ENCODE data around the gene ZNF189.

DNA sequence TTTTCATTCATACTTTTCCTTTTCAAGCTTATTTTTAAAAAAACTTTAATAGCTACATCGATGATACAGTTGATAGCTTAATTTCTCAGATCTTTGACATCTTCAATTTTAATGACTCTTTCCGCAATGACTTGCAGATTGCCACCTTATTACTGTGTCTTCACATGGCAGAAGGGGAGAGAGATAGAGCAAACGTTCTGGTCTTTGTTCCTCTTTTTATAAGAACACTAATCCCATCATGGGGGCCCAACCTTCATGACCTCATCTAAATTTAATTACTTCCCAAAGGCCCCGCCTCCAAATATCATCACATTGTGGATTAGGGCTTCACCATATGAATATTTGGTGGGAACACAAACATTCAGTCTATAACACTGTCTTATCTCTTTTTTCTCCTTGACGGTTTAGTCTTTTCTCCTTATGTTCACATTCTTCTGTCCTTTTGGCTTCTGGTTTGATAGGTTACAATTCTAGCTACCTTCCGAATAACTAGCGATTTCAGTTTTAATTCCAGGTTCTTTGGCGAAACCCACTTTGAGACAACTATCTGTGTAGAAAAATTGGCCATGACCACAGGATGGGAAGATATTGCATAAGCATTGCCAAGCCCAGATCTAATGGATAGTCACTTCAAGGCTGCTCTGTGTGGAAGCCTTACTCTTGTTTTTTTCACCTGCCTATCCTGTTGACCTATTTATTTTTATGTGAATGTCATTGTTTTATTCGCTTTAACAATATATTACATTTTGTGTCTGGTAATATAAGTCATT is 5.0 kb downstream of the ZNF189 start:
- no peak for TF ChIP-seq POLR2A (IDR thresholded peaks at IDR 0.05)
- TF ChIP-seq, protein P1, sequence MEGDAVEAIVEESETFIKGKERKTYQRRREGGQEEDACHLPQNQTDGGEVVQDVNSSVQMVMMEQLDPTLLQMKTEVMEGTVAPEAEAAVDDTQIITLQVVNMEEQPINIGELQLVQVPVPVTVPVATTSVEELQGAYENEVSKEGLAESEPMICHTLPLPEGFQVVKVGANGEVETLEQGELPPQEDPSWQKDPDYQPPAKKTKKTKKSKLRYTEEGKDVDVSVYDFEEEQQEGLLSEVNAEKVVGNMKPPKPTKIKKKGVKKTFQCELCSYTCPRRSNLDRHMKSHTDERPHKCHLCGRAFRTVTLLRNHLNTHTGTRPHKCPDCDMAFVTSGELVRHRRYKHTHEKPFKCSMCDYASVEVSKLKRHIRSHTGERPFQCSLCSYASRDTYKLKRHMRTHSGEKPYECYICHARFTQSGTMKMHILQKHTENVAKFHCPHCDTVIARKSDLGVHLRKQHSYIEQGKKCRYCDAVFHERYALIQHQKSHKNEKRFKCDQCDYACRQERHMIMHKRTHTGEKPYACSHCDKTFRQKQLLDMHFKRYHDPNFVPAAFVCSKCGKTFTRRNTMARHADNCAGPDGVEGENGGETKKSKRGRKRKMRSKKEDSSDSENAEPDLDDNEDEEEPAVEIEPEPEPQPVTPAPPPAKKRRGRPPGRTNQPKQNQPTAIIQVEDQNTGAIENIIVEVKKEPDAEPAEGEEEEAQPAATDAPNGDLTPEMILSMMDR (IDR thresholded peaks at IDR 0.05) = no peak

All from heart left ventricle (tissue), 13 donors.